GM23338 (cell line): ENCODE results near the gene KIRREL3. TPM values are rescaled to one million over a fixed set of nuclear protein-coding genes. Genes with fewer than 3 reads are reported as not detected.
A peak's percentile ranks its signal among the peaks of the same experiment; 100 is the strongest.

ENCODE experiments used
- ATAC-seq: fragments of 200-7000 bp; cut with Tn5 transposase; 3 replicates; pipeline ENCODE4 v1.9.1; 2020
- DNase-seq: peaks from one replicate; pipeline ENCODE4 v3.0.0-alpha.2; 2015; ENCODE audit warnings: low spot score
- H2AFZ ChIP-seq: fragments of 200-600 bp; sonication (generic); 2 replicates; pipeline ENCODE4 v1.8.0; 2016; ENCODE audit warnings: antibody characterized with exemption, mild to moderate bottlenecking, moderate library complexity
- H3F3A ChIP-seq: fragments of 200-600 bp; sonication (generic); replicated peaks from 2 replicates; pipeline ENCODE4 v1.8.0; 2017; ENCODE audit warnings: antibody characterized with exemption, mixed run types, low read depth
- H3K27ac ChIP-seq: fragments of 200-600 bp; sonication (generic); 2 replicates; pipeline ENCODE4 v1.6.1; 2016; ENCODE audit warnings: low read depth
- H3K27me3 ChIP-seq: fragments of 200-600 bp; sonication (generic); 2 replicates; pipeline ENCODE4 v1.8.0; 2016; ENCODE audit warnings: mild to moderate bottlenecking, mixed run types, moderate library complexity; ENCODE audit not compliant: insufficient read depth
- H3K36me3 ChIP-seq: fragments of 200-600 bp; sonication (generic); 2 replicates; pipeline ENCODE4 v1.8.0; 2016; ENCODE audit warnings: mild to moderate bottlenecking; ENCODE audit not compliant: insufficient read depth
- H3K4me1 ChIP-seq: fragments of 200-600 bp; sonication (generic); 2 replicates; pipeline ENCODE4 v1.8.0; 2016; ENCODE audit warnings: mild to moderate bottlenecking, moderate library complexity; ENCODE audit not compliant: insufficient read depth
- H3K4me2 ChIP-seq: fragments of 200-600 bp; sonication (generic); 2 replicates; pipeline ENCODE4 v1.7.1; 2017; ENCODE audit warnings: mixed run types
- H3K4me3 ChIP-seq: fragments of 200-600 bp; sonication (generic); 2 replicates; pipeline ENCODE4 v1.6.1; 2016; ENCODE audit warnings: mixed run types
- H3K79me2 ChIP-seq: fragments of 200-600 bp; sonication (generic); replicated peaks from 2 replicates; pipeline ENCODE4 v1.8.0; 2017; ENCODE audit warnings: mild to moderate bottlenecking; ENCODE audit not compliant: insufficient read depth
- H3K9me2 ChIP-seq: fragments of 200-600 bp; sonication (generic); 2 replicates; pipeline ENCODE4 v1.8.0; 2017; ENCODE audit not compliant: insufficient read depth
- H4K20me1 ChIP-seq: fragments of 200-600 bp; sonication (generic); replicated peaks from 2 replicates; pipeline ENCODE4 v1.8.0; 2017; ENCODE audit warnings: mild to moderate bottlenecking; ENCODE audit not compliant: insufficient read depth
- H3K27ac Mint-ChIP-seq: 2 replicates; pipeline ENCODE4 v1.8.0; 2020; ENCODE audit warnings: inconsistent platforms, mild to moderate bottlenecking, moderate library complexity, mixed read lengths
- H3K27me3 Mint-ChIP-seq: 3 replicates; pipeline ENCODE4 v1.8.0; 2022; ENCODE audit warnings: low read depth, mild to moderate bottlenecking, moderate library complexity, mixed read lengths, inconsistent platforms; ENCODE audit not compliant: insufficient read depth, poor library complexity
- H3K36me3 Mint-ChIP-seq: 3 replicates; pipeline ENCODE4 v1.8.0; 2021; ENCODE audit warnings: low read depth, mild to moderate bottlenecking, inconsistent platforms, moderate library complexity, mixed read lengths
- H3K4me1 Mint-ChIP-seq: 3 replicates; pipeline ENCODE4 v1.8.0; 2020; ENCODE audit warnings: mild to moderate bottlenecking, inconsistent platforms, mixed read lengths
- H3K4me3 Mint-ChIP-seq: 3 replicates; pipeline ENCODE4 v1.8.0; 2021; ENCODE audit warnings: moderate library complexity, mild to moderate bottlenecking, inconsistent platforms, mixed read lengths
- H3K9me3 Mint-ChIP-seq: 3 replicates; pipeline ENCODE4 v1.8.0; 2020; ENCODE audit warnings: moderate library complexity, mild to moderate bottlenecking, inconsistent platforms, mixed read lengths
- CREB1 ChIP-seq: fragments of 250-450 bp; sonication (Bioruptor Pico); IDR thresholded peaks from 2 replicates; pipeline ENCODE4 v1.5.0; 2020; ENCODE audit warnings: low read depth, mild to moderate bottlenecking, moderate library complexity
- CTCF ChIP-seq, 2 experiments: fragments of 200-600 bp in 1 of 2; sonication (generic) in 1 of 2; conservative IDR thresholded peaks; 2 replicates each; pipeline versions ENCODE4 v1.5.1 to v1.6.1; 2016 to 2017; ENCODE audit warnings: antibody characterized with exemption in 2 of 2, low read depth in 2 of 2, mild to moderate bottlenecking in 2 of 2, moderate library complexity in 1 of 2
- ETS1 ChIP-seq: IDR thresholded peaks from 2 replicates; pipeline ENCODE4 v1.6.1; 2016; ENCODE audit warnings: antibody characterized with exemption
- EZH2 ChIP-seq: fragments of 200-600 bp; sonication (generic); IDR thresholded peaks from one replicate; pipeline ENCODE4 v1.8.0; 2017; ENCODE audit warnings: antibody characterized with exemption, mild to moderate bottlenecking, low read depth; ENCODE audit not compliant: unreplicated experiment
- EZH2phosphoT487 ChIP-seq: fragments of 200-600 bp; sonication (generic); IDR thresholded peaks from one replicate; pipeline ENCODE4 v1.8.1; 2018; ENCODE audit warnings: antibody characterized with exemption; ENCODE audit not compliant: unreplicated experiment
- JUNB ChIP-seq: IDR thresholded peaks from one replicate; pipeline ENCODE4 v1.6.1; 2016; ENCODE audit warnings: antibody characterized with exemption; ENCODE audit not compliant: unreplicated experiment
- NANOG ChIP-seq: IDR thresholded peaks from 2 replicates; pipeline ENCODE4 v1.6.1; 2016; ENCODE audit warnings: antibody characterized with exemption, borderline replicate concordance
- ZNF114 ChIP-seq: fragments of 250-450 bp; sonication (Bioruptor Pico); IDR thresholded peaks from 2 replicates; pipeline ENCODE4 v1.5.0; 2020; ENCODE audit warnings: mild to moderate bottlenecking, moderate library complexity
- ZNF331 ChIP-seq: fragments of 250-450 bp; sonication (Bioruptor Pico); IDR thresholded peaks from 2 replicates; pipeline ENCODE4 v1.5.0; 2020; ENCODE audit warnings: low read depth, mild to moderate bottlenecking, moderate library complexity
- polyA plus RNA-seq: library from polyadenylated mRNA; unstranded; fragments of >200 nt; fragmentation: Nextera tagmentation; extraction: Ambion mirVana; gene quantifications from 2 replicates; pipeline ENCODE4 v1.2.1, GENCODE V29; 2016
- total RNA-seq: library from RNA; depleted of rRNA; stranded (reverse); fragments of >200 nt; shearing (Covaris generic); gene quantifications from 2 replicates; pipeline ENCODE4 v1.2.3, GENCODE V29; 2014
- TF ChIP-seq, protein P1 (sequence below): IDR thresholded peaks from one replicate; pipeline ENCODE4 v1.6.1; 2018; ENCODE audit warnings: antibody characterized with exemption; ENCODE audit not compliant: unreplicated experiment

Gene KIRREL3
- total and polyA plus RNA-seq, 2 experiments from 2014 or later: 0.13 to 1.5 TPM

DNA sequence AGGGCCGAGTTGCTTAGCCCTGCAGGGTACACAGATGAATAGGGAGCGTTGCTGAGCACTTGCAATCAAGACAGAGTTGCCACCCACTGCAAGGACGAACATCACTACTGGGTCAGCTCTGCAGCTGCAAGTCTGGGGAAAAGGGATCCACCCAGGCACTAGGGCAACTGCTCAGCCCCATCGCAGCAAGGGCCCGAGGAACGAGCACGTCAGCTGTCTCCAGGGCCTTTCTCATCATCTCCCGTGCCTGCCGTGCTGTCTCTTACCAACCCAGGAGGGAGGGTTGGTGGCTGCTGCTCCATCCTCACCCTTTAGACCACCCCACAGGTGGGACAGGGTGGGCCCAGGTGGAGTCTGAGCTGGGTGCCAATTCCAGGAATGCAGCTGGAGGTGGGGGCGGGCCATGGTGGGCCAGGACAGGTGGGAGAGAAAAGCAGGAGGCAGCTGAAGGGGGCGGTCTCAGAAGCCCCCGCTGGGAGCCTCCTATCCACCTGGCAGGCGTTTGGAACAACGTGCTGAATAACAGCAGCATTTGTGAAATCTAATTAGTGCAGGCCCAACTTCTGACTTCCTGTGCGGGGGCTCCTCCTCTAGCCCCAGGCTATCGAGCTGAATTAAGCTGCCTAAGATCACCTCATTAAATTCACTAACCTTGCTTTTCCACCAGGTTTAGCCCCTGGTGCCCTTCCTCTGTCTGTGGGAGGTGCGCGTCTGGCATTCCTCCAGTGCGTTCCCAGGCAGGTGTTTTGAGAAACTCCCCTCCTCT is 392.6 kb downstream of the KIRREL3 start (continued):
- no peak for TF ChIP-seq CTCF (conservative IDR thresholded peaks at IDR 0.05; ENCODE audit: low read depth in 2 of 2)
- TF ChIP-seq, protein P1, sequence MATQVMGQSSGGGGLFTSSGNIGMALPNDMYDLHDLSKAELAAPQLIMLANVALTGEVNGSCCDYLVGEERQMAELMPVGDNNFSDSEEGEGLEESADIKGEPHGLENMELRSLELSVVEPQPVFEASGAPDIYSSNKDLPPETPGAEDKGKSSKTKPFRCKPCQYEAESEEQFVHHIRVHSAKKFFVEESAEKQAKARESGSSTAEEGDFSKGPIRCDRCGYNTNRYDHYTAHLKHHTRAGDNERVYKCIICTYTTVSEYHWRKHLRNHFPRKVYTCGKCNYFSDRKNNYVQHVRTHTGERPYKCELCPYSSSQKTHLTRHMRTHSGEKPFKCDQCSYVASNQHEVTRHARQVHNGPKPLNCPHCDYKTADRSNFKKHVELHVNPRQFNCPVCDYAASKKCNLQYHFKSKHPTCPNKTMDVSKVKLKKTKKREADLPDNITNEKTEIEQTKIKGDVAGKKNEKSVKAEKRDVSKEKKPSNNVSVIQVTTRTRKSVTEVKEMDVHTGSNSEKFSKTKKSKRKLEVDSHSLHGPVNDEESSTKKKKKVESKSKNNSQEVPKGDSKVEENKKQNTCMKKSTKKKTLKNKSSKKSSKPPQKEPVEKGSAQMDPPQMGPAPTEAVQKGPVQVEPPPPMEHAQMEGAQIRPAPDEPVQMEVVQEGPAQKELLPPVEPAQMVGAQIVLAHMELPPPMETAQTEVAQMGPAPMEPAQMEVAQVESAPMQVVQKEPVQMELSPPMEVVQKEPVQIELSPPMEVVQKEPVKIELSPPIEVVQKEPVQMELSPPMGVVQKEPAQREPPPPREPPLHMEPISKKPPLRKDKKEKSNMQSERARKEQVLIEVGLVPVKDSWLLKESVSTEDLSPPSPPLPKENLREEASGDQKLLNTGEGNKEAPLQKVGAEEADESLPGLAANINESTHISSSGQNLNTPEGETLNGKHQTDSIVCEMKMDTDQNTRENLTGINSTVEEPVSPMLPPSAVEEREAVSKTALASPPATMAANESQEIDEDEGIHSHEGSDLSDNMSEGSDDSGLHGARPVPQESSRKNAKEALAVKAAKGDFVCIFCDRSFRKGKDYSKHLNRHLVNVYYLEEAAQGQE: no peak
- TF ChIP-seq ZNF114 (CRISPR knock-in tag): no peak
- no peak for TF ChIP-seq JUNB
- no peak for TF ChIP-seq ZNF331

DNA sequence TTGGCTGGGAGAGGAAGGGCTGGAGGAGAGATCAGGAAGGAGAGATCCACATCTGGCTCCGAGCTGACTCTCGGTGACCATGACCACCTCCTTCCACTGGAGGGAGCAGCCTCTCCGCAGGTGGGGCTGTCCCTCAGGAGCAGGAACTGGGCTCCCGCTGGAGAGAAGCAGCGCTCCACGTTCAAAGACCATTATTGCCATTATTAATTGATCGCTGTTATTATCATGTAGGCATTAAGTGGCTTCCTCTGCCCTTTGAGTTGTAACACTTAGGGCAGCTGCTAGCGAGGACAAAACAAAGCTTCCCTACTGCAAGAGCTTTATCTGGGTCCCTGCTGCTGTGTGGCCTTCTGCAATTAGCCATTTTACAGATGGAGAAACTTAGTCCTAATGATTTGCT is 393.2 kb downstream of the KIRREL3 start:
- H3K79me2 ChIP-seq: no peaks in the 10 kb centered on the region
- H3F3A ChIP-seq: 0 out of 2 replicates have a peak, but pooled peaks cover 4% of the 10 kb centered on the region
- H3K4me2 ChIP-seq: peak overlapping the region; percentile 63
- no peaks in the 10 kb centered on the region for H3K36me3 Mint-ChIP-seq
- H4K20me1 ChIP-seq: no peaks in the 10 kb centered on the region
- H3K36me3 ChIP-seq: no peaks in the 10 kb centered on the region
- H3K4me1 ChIP-seq: peaks cover 32% of the 10 kb centered on the region
- H3K4me1 Mint-ChIP-seq: peaks cover 37% of the 10 kb centered on the region
- H2AFZ ChIP-seq: peak overlapping the region; percentile 30; the same call in 1 of the 2 replicates
- H3K27me3 Mint-ChIP-seq: peaks cover 19% of the 10 kb centered on the region
- H3K27me3 ChIP-seq: no peaks in the 10 kb centered on the region
- H3K4me3 ChIP-seq: peak overlapping the region; percentile 20; the same call in 1 of the 2 replicates
- H3K9me2 ChIP-seq: no peaks in the 10 kb centered on the region
- ATAC-seq: peak; percentile 90
- peak overlapping the region; percentile 12; the same call in 1 of the 2 replicates for H3K27ac Mint-ChIP-seq
- H3K27ac ChIP-seq: peak overlapping the region; percentile 79; the same call in 1 of the 2 replicates
- DNase-seq: peak; percentile 89
- no peaks in the 10 kb centered on the region; the same call in 2 of the 3 replicates for H3K9me3 Mint-ChIP-seq
- H3K4me3 Mint-ChIP-seq: peak overlapping the region; percentile 51
- TF ChIP-seq ETS1 (0 out of 2 replicates have a peak, but pooled peaks have one; percentile 43), NANOG (peak; percentile 98), CREB1 (CRISPR knock-in tag) (peak; percentile 37; the same call in 1 of the 2 replicates), JUNB (no peak), EZH2phosphoT487 (no peak), ZNF331 (no peak), CTCF (conservative IDR thresholded peaks at IDR 0.05; ENCODE audit: low read depth in 2 of 2) (peak; percentile 78 to 97), EZH2 (no peak)
